Right lobe of liver (tissue), 6 donors: ENCODE measurements around the gene CHMP4B. TPM values are rescaled to one million over a fixed set of nuclear protein-coding genes. Genes with fewer than 3 reads are reported as not detected.

ENCODE experiments used
- ATAC-seq, 4 donors: fragments of 200-7000 bp; cut with Tn5 transposase; one replicate each; pipeline ENCODE4 v1.9.1; 2020; ENCODE audit warnings: mild to moderate bottlenecking in 4 of 4, moderate library complexity in 4 of 4
- DNase-seq, 3 donors: peaks; one replicate each; pipeline ENCODE4 v3.0.0-alpha.2; 2020
- H3K27ac ChIP-seq, 3 donors: fragments of 200-600 bp; one replicate each; pipeline ENCODE4 v1.8.0; 2022
- H3K27me3 ChIP-seq, 2 donors: fragments of 200-600 bp; one replicate each; pipeline ENCODE4 v1.8.0; 2022
- H3K36me3 ChIP-seq, 4 donors: fragments of 200-600 bp; sonication (generic) in 1 of 4; one replicate each; pipeline versions ENCODE4 v1.5.1 to v1.8.0; 2017 to 2022; ENCODE audit warnings: control low read depth in 1 of 4
- H3K4me1 ChIP-seq, 4 donors: fragments of 200-600 bp; sonication (generic) in 1 of 4; one replicate each; pipeline versions ENCODE4 v1.5.1 to v1.8.0; 2017 to 2022; ENCODE audit warnings: control low read depth in 1 of 4
- H3K4me3 ChIP-seq, 3 donors: fragments of 200-600 bp; one replicate each; pipeline ENCODE4 v1.8.0; 2022
- H3K9me3 ChIP-seq, 4 donors: fragments of 200-600 bp; sonication (generic) in 1 of 4; one replicate each; pipeline versions ENCODE4 v1.5.1 to v1.8.0; 2017 to 2022; ENCODE audit warnings: control low read depth in 1 of 4
- CTCF ChIP-seq, 4 donors: fragments of 200-600 bp in 3 of 4; fragments of 450-650 bp in 1 of 4; IDR thresholded peaks; one replicate each; pipeline versions ENCODE4 v1.5.1 to v1.8.0; 2016 to 2022; ENCODE audit warnings: antibody characterized with exemption in 4 of 4, mild to moderate bottlenecking in 2 of 4
- POLR2A ChIP-seq: fragments of 450-650 bp; IDR thresholded peaks from one replicate; pipeline ENCODE4 v1.6.1; 2017; ENCODE audit warnings: antibody characterized with exemption, mild to moderate bottlenecking
- WGBS: methylation state at CpG from one replicate; pipeline ENCODE4 v1.1.6; 2018; ENCODE audit warnings: low coverage, low lambda C conversion rate; ENCODE audit not compliant: insufficient coverage; ENCODE audit errors: missing lambda C conversion rate; 5-methylcytosine and 5-hydroxymethylcytosine counted together
- intact Hi-C, 2 donors: fragments of 100-400 bp; cut with DNase I; formaldehyde crosslinking; loops; one replicate each; pipeline versions ENCODE4 v1.11.2 to v1.14.1; 2022
- total RNA-seq, 6 experiments: library from RNA; depleted of rRNA in 2 of 6; stranded (reverse); fragments of >200 nt in 2 of 6; fragmentation: NEBNext Ultra II Directional in 3 of 6; extraction: Animal tissue kit (Norgen Biotek cat#: 25700) in 3 of 6; gene quantifications; one replicate each; pipeline versions ENCODE4 v1.1.0 to v1.2.4, GENCODE V29; 2016 to 2023
- donor health status: DM: no; HTN: yes; CAD: no.
- donor health status: DM: no; HTN: no; CAD: no.
- donor health status: DM: no; HTN: no; CAD: no.
- donor health status: DM: no; HTN: yes; CAD: no.
- donor health status: DM: no; HTN: yes; CAD: no.

Gene CHMP4B
- total RNA-seq, 6 experiments from 2014 or later = 21.0 to 40.8 (median 28.3) TPM

GRCh38 chr20:33772439-33772838, 38.7 kb upstream of the CHMP4B start:
- intact Hi-C loops = no loop called here
- ATAC-seq (no peak), DNase-seq (no peak)
- Histone ChIP-seq H3K36me3 (no peaks in the 10 kb centered on the region), H3K4me3 (no peak overlapping the region), H3K27me3 (no peaks in the 10 kb centered on the region), H3K9me3 (no peaks in the 10 kb centered on the region), H3K4me1 (no peaks in the 10 kb centered on the region), H3K27ac (no peak overlapping the region)
- no CpG with 5 or more reads among the region's 3 CpGs for WGBS
- no peak for TF ChIP-seq CTCF (IDR thresholded peaks at IDR 0.05)
- no peak for TF ChIP-seq POLR2A

- no peaks in the 10 kb centered on the region for H3K36me3 ChIP-seq
- TF ChIP-seq CTCF (IDR thresholded peaks at IDR 0.05) (no peak), POLR2A (no peak)
- no peak overlapping the region for H3K27ac ChIP-seq
- no peak overlapping the region for H3K4me3 ChIP-seq
- no peaks in the 10 kb centered on the region for H3K4me1 ChIP-seq
- no peaks in the 10 kb centered on the region for H3K27me3 ChIP-seq
- 93% methylated on average over 2 of the region's 2 CpGs for WGBS
- no peaks in the 10 kb centered on the region for H3K9me3 ChIP-seq
- no peak for ATAC-seq
- DNase-seq = no peak
- intact Hi-C loops = no loop called here
These were observed 37.6 kb upstream of the CHMP4B start for GRCh38 chr20:33773412-33774089.

GRCh38 chr20:33777816-33778215, 33.3 kb upstream of the CHMP4B start:
- no peak overlapping the region for H3K27ac ChIP-seq
- no peak overlapping the region for H3K4me3 ChIP-seq
- H3K36me3 ChIP-seq = no peaks in the 10 kb centered on the region
- no peaks in the 10 kb centered on the region for H3K4me1 ChIP-seq
- no peaks in the 10 kb centered on the region for H3K27me3 ChIP-seq
- intact Hi-C loops = no loop called here
- WGBS = 73% methylated on average over 2 of the region's 2 CpGs
- H3K9me3 ChIP-seq = no peaks in the 10 kb centered on the region
- no peak for TF ChIP-seq POLR2A
- TF ChIP-seq CTCF (IDR thresholded peaks at IDR 0.05) = no peak
- ATAC-seq = peak in 1 of 4 donors; percentile 72
- DNase-seq = no peak

- Histone ChIP-seq H3K9me3 (no peaks in the 10 kb centered on the region), H3K27ac (no peak overlapping the region), H3K36me3 (no peaks in the 10 kb centered on the region), H3K27me3 (no peaks in the 10 kb centered on the region), H3K4me3 (no peak overlapping the region), H3K4me1 (no peaks in the 10 kb centered on the region)
- no peak for TF ChIP-seq POLR2A
- TF ChIP-seq CTCF (IDR thresholded peaks at IDR 0.05) = no peak
- intact Hi-C loops = no loop called here
- no peak for ATAC-seq
- no peak for DNase-seq
- 100% methylated on average over 3 of the region's 4 CpGs for WGBS
These were observed 30.0 kb upstream of the CHMP4B start for GRCh38 chr20:33781133-33781532.
